Spleen (tissue), 7 donors: ENCODE measurements around the gene PDAP1.

ENCODE experiments used
- POLR2A ChIP-seq, 3 donors: fragments of 450-650 bp; IDR thresholded peaks; one replicate each; pipeline ENCODE4 v1.5.1; 2017; ENCODE audit warnings: antibody characterized with exemption in 3 of 3, mild to moderate bottlenecking in 1 of 3
- TF ChIP-seq, protein P1 (sequence below), 11 experiments: fragments of 200-600 bp in 7 of 11; fragments of 450-650 bp in 4 of 11; sonication (generic) in 4 of 11; IDR thresholded peaks in 8 of 11; conservative IDR thresholded peaks in 3 of 11; 1 replicate in 7 of 11; 2 replicates in 4 of 11; pipeline versions ENCODE4 v1.4.0 to v1.8.0; 2016 to 2021; ENCODE audit warnings: antibody characterized with exemption in 11 of 11, inconsistent platforms in 4 of 11, mild to moderate bottlenecking in 1 of 11
- donor health status: DM: no; HTN: no; CAD: no; lungs with moderate emphysema.
- donor health status: DM: no; HTN: no; CAD: no.
- donor health status: DM: no; HTN: no; CAD: no.

DNA sequence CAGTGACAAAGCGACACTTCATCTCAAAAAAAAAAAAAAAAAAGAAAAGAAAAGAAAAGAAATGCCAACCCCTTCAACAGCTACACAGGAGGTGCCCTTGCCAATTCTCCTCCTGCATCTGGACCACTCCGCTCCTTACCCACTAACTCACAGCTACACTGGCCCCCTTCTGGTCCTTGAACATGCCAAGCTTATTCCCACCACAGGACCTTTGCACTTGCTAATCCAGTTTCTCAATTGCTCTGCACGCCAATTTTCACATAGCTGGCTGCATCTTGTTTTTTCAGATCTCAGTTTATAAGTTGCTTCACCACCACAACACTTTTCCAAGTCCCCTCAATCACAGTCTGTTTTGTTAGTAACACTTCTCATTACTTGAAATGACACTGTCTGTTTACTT is 5.5 kb downstream of the PDAP1 start:
- no peak for TF ChIP-seq POLR2A (IDR thresholded peaks at IDR 0.05)
- TF ChIP-seq, protein P1, sequence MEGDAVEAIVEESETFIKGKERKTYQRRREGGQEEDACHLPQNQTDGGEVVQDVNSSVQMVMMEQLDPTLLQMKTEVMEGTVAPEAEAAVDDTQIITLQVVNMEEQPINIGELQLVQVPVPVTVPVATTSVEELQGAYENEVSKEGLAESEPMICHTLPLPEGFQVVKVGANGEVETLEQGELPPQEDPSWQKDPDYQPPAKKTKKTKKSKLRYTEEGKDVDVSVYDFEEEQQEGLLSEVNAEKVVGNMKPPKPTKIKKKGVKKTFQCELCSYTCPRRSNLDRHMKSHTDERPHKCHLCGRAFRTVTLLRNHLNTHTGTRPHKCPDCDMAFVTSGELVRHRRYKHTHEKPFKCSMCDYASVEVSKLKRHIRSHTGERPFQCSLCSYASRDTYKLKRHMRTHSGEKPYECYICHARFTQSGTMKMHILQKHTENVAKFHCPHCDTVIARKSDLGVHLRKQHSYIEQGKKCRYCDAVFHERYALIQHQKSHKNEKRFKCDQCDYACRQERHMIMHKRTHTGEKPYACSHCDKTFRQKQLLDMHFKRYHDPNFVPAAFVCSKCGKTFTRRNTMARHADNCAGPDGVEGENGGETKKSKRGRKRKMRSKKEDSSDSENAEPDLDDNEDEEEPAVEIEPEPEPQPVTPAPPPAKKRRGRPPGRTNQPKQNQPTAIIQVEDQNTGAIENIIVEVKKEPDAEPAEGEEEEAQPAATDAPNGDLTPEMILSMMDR (IDR thresholded peaks at IDR 0.05 in 8 of 11, conservative IDR thresholded peaks at IDR 0.05 in 3 of 11), result no peak
